NCI-H2029 (cell line): ENCODE results near the gene CNTNAP2.
"Not testable (repeated sequence)": the region's sequence is repeated elsewhere in the genome, so short reads cannot be mapped to it uniquely, and the experiment has no call there.

Experiments
- DNase-seq: peaks from one replicate; lab custom pipeline; 2025; lab: John Stamatoyannopoulos, UW

CNTNAP2 gene

GRCh38 chr7:147765301-147765700 is 1648.7 kb downstream of the CNTNAP2 start:
- no peak for DNase-seq

GRCh38 chr7:147771344-147771743 is 1654.7 kb downstream of the CNTNAP2 start:
- DNase-seq, result no peak

- DNase-seq, result peak; percentile 11
Observed at GRCh38 chr7:147774461-147774860, 1657.9 kb downstream of the CNTNAP2 start.

- DNase-seq, result peak; percentile 22
Observed at GRCh38 chr7:147775516-147776284, 1659.1 kb downstream of the CNTNAP2 start.

GRCh38 chr7:147777309-147777708 is 1660.7 kb downstream of the CNTNAP2 start:
- DNase-seq, result no peak

- DNase-seq, result no peak
Observed at GRCh38 chr7:147779949-147780348, 1663.3 kb downstream of the CNTNAP2 start.

- DNase-seq, result no peak
Observed at GRCh38 chr7:147796581-147796980, 1680.0 kb downstream of the CNTNAP2 start.

- DNase-seq, result no peak
Observed at GRCh38 chr7:147798001-147798400, 1681.4 kb downstream of the CNTNAP2 start.

- DNase-seq, result not testable (repeated sequence)
Observed at GRCh38 chr7:147801762-147802161, 1685.2 kb downstream of the CNTNAP2 start.

- DNase-seq, result no peak
Observed at GRCh38 chr7:147803151-147803550, 1686.5 kb downstream of the CNTNAP2 start.

GRCh38 chr7:147803606-147804005 is 1687.0 kb downstream of the CNTNAP2 start:
- DNase-seq, result no peak

- no peak for DNase-seq
Observed at GRCh38 chr7:147804032-147804431, 1687.4 kb downstream of the CNTNAP2 start.

GRCh38 chr7:147805996-147806576 is 1689.5 kb downstream of the CNTNAP2 start:
- DNase-seq, result no peak

GRCh38 chr7:147809786-147810185 is 1693.2 kb downstream of the CNTNAP2 start:
- no peak for DNase-seq

- DNase-seq, result no peak
Observed at GRCh38 chr7:147810269-147810668, 1693.7 kb downstream of the CNTNAP2 start.

- DNase-seq, result no peak
Observed at GRCh38 chr7:147811923-147812322, 1695.3 kb downstream of the CNTNAP2 start.

- no peak for DNase-seq
Observed at GRCh38 chr7:147813316-147813715, 1696.7 kb downstream of the CNTNAP2 start.

- no peak for DNase-seq
Observed at GRCh38 chr7:147818317-147818716, 1701.7 kb downstream of the CNTNAP2 start.

GRCh38 chr7:147824671-147825070 is 1708.1 kb downstream of the CNTNAP2 start:
- DNase-seq, result no peak

- no peak for DNase-seq
Observed at GRCh38 chr7:147829016-147829415, 1712.4 kb downstream of the CNTNAP2 start.

GRCh38 chr7:147833557-147833956 is 1717.0 kb downstream of the CNTNAP2 start:
- DNase-seq, result no peak

GRCh38 chr7:147833970-147834369 is 1717.4 kb downstream of the CNTNAP2 start:
- no peak for DNase-seq

GRCh38 chr7:147852833-147853232 is 1736.2 kb downstream of the CNTNAP2 start:
- no peak for DNase-seq
